Stimulated activated CD4-positive, alpha-beta T cell treated with anti-CD3 and anti-CD28 coated beads, TNF-alpha, amount 100 ng/mL, for 1 hour (primary cell): ENCODE results near the gene ACTR3C.

Experiments
- DNase-seq, 3 donors: peaks; one replicate each; pipeline ENCODE4 v3.0.0-alpha.2; 2020; ENCODE audit warnings: low read depth in 3 of 3, low spot score in 1 of 3

ACTR3C gene

DNA sequence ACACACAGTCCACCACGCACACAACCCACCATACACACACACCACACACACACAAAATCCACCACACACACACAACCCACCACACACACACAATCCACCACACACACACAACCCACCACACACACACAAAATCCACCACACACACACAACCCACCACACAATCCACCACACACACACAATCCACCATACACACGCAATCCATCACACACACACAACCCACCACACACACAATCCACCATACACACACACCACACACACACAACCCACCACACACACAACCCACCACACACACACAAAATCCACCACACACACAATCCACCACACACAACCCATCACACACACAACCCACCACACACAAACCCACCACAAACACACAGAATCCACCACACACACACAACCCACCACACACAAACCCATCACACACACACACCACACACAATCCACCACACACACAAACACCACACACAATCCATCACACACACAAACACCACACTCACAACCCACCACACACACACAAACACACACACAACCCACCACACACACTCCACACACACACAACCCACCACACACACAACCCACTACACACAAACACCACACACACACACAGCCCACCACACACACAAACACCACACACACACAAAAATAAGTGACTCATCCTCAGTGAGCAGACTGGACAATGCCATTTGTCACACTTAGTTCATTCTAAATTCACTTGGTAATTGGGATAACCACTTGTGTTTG, 36.4 kb upstream of the ACTR3C start:
- no peak for DNase-seq

DNA sequence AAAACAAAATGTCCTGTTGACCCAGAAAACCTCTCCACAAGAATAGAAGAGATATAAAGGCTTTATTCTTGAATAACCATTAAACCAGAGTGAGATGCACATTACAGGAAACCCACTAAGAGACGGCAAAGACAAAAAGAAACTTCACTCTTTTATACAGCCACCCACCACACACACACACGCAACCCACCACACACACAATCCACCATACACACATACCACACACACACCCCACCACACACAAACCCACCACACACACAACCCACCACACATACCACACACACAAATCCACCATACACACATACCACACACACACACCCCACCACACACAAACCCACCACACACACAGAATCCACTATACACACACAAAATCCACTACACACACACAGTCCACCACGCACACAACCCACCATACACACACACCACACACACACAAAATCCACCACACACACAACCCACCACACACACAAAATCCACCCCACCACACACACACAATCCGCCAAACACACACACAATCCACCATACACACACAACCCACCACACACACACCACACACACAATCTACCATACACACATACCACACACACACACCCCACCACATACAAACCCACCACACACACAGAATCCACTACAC, 35.8 kb upstream of the ACTR3C start:
- no peak for DNase-seq

DNA sequence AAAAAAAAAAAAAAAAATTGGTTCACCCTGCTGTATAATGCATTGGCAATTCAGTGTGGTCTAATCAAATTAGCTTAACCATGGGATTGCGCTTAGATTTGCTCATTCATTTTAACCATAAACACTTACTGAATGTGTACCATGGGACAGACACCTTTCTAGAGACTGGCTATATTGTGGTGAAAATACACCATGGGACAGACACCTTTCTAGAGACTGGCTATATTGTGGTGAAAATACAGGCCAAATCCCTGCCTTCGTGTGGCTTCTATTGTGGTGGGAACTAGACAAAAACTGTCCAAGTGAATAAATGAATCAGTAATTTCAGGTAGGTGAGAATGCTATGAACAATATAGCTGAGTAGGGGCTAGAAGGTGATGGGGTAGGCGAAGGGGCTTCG, 35.1 kb upstream of the ACTR3C start:
- no peak for DNase-seq

DNA sequence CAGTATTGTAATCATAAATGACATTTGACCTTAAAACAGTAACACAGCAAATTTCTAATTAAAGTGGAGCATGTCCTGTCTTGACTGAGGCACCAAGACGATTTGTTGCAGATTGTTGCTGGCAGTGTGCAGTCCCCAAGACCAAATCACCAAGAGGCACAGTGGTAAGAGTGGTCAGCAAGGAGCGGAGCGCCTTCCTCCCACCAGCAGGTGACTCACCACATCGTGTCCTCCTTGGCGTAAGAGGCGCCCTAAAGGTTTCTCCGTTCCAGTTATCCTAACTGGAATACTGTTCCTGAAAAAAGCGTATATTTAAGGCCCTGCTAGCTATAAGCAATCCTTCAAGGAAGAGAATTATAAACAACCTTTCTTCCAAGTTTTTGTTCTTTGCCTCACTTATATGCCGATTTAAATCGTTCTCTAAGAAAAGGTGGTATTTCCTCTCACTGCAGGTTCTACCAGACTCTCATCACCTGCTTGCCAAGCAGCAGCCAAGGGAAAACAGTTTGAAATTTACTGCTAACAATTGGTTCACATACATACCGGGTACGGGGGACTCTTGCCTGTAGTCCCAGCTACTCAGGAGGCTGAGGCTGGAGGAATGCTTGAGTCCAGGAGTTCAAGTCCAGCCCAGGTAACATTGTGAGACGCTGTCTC, 34.6 kb upstream of the ACTR3C start:
- DNase-seq, result no peak

DNA sequence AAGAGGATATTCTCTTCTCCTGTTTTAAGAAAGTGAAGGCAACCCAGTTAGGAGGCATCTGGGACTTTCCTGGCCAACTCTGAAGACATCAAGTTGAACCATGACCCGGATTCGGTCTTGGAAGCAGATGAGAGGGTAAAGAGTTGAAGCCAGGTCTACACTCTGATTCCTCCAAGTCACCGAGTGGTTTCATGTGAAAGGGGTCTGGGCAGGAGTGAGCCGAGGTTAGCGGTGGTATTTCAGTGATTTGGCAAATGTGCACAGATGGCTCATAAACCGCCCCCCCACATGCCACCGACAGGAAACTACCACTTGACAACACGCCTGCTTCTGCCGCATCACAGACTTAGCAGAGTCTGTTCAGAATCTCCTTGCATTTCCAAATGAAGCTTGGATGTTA, 33.9 kb upstream of the ACTR3C start:
- peak in 1 of 3 donors; percentile 33 for DNase-seq

GRCh38 chr7:150356265-150356897, 33.0 kb upstream of the ACTR3C start:
- DNase-seq, result no peak

- DNase-seq, result no peak
Observed at GRCh38 chr7:150355666-150356059, 32.3 kb upstream of the ACTR3C start.

DNA sequence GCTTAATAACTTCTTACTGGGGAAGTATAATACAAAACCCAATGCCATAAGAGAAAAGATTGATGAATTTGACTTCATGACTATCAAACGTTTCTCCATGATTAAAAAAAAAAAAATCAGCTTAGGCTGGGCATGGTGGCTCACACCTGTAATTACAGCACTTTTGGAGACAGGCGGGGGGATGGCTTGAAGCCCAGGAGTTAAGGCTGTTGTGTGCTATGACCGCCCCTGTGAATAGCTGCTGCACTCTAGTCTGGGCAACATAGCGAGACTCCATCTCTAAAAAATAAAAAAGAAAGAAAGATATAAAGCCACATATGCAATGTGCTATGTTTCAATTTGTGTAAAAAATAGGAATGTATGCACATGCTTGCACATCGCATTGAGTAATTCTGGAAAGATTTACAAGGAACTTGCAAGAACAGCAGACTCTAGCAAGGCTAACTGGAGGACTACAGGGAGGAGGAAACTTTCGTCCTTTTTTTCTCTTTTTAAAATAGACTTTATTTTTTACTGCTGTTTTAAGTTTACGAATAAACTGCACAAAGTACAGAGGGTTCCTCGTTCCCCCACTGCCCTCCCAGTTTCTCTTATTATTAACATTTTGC, 28.3 kb upstream of the ACTR3C start:
- no peak for DNase-seq

DNA sequence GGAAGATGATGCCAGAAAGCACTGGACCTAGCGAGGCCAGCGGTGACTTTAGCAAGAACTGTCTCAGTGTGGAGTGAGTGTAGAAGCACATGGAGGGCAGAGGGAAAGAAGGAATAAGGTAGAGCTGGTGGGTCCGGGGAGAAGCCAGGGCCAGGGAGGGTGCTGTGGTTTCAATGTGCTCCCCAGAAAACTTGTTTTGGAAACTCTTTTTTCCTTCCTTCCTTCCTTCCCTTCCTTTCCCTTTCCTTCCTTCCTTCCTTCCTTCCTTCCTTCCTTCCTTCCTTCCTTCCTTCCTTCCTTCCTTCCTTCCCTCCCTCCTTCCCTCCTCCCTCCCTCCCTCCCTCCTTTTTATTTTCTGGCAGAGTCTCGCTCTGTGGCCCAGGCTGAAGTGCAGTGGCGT, 23.6 kb upstream of the ACTR3C start:
- DNase-seq, result no peak

DNA sequence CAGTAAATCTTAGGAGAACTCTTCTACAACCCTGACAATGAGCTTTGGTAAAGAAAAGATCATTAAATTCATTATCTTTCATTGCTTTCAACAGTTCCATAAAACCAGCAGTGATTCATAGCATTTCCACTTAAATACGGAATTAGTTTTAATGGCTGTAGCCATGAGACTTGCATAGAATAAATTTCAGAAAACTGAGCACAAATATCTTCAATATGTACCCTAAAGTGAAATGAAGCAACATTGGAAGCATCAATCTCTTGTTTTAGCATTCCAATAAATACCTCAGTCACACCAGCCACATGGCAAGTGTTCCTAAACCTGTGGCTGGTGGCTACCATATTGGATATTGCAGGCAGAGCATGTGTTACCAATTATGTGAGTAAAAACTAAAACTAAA, 21.7 kb upstream of the ACTR3C start:
- DNase-seq, result no peak

GRCh38 chr7:150344299-150344698, 21.0 kb upstream of the ACTR3C start:
- DNase-seq, result no peak

DNA sequence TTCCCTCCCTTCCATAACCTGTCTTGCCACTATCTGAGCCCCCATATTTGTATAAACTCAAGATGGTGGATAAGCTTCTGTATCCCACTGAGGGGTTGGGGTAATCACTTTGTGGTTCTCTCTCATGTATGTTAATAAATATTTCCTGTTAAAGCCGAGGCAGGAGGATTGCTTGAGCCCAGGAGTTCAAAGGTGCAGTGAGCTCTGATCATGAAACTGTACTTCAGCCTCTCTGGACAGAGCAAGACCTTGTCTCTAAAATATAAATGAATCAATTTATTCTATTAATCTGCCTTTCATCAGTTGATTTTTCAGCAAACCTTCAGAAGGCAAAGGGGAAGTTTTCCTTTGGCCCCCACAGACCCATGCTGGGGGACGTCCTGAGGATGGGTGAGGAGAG, 19.9 kb upstream of the ACTR3C start:
- no peak for DNase-seq

- no peak for DNase-seq
Observed at GRCh38 chr7:150342121-150342408, 18.7 kb upstream of the ACTR3C start.

GRCh38 chr7:150341263-150342120, 18.1 kb upstream of the ACTR3C start, which contains the start of gene RARRES2:
Gene RARRES2 (minus strand): TSS chr7:150341629. CDS start chr7:150340609, 1,020 bp downstream.
- no peak for DNase-seq

- DNase-seq, result no peak
Observed at GRCh38 chr7:150340875-150341262, 17.5 kb upstream of the ACTR3C start.

- DNase-seq, result no peak
Observed at GRCh38 chr7:150340024-150340749, 16.8 kb upstream of the ACTR3C start.

GRCh38 chr7:150339409-150339809, 16.1 kb upstream of the ACTR3C start:
- no peak for DNase-seq

- no peak for DNase-seq
Observed at GRCh38 chr7:150338166-150338829, 15.0 kb upstream of the ACTR3C start.

DNA sequence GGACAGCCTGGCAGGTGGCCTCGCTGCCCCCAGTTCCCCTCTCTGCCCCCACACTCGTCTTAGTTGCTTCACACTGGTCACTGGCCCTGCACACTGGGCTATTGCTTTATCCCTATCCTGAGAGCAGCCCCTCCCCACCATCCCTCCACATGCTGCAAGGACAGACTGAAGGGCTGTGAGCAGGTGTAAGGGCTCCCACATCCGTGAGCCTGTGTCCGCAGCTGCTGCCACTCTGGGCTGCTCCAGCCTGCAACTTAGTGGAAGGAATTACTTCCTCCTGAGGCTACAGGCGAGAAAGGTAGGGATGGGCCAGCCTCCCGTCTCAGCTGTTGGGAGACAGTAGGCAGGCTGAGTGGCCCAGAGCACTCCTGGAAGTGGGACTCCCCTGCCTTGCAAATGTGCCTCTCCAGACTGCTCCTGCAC, 14.3 kb upstream of the ACTR3C start:
- DNase-seq, result no peak

DNA sequence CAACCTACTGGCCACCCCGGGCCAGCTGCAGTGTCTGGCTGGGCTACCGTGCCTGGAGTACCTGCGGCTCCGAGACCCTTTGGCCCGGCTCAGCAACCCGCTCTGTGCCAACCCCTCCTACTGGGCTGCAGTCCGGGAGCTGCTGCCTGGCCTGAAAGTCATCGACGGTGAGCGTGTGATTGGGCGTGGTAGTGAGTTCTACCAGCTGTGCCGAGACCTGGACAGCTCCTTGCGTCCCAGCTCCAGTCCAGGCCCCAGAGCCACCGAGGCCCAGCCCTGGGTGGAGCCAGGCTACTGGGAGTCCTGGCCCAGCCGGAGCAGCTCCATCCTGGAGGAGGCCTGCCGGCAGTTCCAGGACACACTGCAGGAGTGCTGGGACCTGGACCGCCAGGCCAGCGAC, 13.8 kb upstream of the ACTR3C start:
- DNase-seq, result no peak
